HG02642 (cell line): ENCODE data around the gene KCNMB3.
A peak's percentile ranks its signal among the peaks of the same experiment; 100 is the strongest.
"Not testable (repeated sequence)": the region's sequence is repeated elsewhere in the genome, so short reads cannot be mapped to it uniquely, and the experiment has no call there.

Source experiments
- ATAC-seq: cut with Tn5 transposase; IDR thresholded peaks from one replicate; pipeline ENCODE4 v1.9.1; 2021; ENCODE audit warnings: mild to moderate bottlenecking; ENCODE audit not compliant: unreplicated experiment, poor library complexity

The KCNMB3 gene, protein sequence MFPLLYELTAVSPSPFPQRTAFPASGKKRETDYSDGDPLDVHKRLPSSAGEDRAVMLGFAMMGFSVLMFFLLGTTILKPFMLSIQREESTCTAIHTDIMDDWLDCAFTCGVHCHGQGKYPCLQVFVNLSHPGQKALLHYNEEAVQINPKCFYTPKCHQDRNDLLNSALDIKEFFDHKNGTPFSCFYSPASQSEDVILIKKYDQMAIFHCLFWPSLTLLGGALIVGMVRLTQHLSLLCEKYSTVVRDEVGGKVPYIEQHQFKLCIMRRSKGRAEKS

DNA sequence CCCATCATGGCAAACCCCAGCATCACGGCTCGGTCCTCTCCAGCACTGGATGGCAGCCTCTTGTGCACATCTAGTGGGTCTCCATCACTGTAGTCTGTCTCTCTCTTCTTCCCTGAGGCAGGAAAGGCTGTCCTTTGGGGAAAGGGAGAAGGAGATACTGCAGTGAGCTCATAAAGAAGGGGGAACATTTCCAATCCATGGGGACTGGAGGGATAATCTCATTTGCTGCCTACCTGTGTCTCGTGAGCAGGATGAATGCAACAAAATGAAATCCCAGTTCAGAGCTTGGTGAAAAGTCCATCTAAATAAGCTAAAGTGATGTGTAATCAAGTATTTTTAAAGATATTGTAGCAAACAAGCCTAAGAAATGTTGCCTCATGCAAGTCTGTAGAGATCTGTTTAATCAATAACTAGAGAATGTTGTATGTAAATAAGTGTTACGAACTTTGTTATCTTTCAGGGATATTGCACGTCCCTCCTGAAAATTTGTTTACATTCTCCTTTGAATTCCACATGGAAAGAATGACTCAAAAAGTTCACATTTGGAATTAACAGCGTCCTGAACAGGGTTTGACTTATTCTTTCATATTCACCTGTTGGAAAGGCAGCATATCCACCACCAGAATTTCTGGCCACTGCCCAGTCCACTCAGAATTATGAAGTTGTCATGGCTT is at the start of gene KCNMB3:
TSS of gene KCNMB3 (minus strand) at position 312 of the 674 bp plus-strand sequence. CDS start at position 188, 124 bp downstream.
- ATAC-seq: no peak

DNA sequence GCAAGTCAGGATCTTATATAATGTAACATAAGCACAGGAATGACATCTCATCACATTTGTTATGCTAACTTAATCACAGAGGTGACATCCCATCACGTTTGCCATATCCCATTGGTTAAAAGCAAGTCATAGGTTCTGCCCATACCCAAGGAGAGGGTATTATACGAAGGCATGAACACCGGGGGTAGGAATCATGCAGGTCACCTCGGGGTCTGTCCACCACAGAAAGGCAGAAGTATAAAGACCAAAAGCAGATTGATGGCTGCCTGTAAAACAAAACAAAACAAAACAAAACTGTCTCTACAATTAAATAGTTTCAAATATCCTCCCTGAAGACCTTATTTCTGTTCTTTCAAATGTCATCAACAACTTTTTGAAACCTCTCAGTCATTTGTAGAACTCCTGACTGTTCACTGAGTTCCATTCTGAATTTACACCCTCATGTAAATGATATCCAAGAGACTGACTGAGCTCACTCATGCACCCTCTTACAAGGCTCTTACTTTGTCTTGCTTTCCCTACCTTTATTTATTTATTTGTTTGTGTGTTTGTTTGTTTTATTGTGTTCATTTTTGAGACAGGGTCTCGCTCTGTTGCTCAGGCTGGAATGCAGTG is 49.2 kb upstream of the KCNMB3 start:
- peak; percentile 54 for ATAC-seq

DNA sequence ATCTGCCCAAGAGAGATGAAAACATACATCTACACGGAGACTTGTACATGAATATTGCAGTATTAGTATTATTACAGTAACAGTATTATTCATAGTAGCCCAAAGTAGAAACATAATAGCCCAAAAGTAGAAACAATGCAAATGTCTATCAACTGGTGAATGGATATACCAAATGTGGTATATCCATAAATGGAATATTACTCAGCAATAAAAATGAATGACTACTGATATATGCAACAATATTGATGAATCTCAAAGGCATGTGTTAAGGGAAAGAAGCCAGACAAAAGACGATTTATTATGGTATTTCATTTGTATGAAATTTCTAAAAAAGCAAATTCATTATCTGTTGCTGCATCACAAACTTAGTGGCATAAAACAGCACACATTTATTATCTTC is 48.4 kb upstream of the KCNMB3 start:
- ATAC-seq: no peak

DNA sequence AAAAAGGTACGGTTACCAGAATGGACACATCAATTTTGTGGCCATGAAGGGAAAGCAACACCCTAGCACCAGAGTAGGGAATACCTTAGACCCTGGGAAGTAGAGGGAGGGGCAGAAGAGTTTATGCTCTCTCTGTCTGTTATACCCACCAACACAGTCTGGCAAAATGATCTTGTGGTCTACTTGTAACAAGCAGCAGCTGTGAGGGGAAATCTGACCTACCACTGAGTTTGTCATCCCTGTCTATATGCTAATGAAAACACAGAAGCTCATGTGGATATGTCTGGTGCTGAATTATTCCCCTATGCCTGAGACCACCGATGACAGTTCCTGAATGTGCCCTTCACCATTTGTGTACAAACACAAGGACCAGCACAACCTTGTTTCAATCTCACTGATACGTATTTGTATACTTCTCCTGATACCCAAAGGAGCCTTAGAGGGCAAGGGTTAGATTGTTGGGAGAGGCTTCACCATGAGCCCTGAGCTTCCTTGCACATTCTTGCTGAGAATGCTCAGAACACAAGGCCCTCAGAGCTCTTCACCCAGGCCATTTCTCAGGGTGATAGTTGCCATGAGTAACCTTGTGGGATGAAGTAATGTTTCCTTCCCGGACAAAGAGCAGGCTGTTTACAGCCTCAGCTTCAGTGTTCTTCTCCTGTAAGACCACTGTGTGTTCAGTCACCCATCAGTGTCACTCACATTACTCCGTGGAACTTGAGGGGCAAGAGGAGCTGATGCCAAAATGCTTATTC is 47.2 kb upstream of the KCNMB3 start:
- no peak for ATAC-seq

DNA sequence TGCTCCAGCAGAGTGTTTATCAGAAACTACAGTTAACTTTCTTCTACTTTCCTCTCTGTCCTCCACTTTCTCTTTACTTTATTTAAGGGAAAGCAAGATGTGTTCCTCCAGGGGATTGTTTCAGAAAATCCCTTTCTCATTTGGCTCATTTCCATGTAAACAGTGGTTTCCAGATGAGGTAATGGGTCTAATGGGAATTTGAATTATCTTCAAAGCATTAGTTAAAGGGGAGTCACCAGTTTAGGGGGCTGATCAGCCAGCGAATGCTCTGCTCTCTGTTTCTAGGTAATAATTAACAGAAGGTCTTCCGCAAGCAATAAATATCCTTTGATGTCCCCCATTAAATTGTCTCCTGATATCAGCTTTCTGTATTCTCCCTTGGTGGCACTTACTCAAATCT is 41.5 kb upstream of the KCNMB3 start:
- no peak for ATAC-seq

DNA sequence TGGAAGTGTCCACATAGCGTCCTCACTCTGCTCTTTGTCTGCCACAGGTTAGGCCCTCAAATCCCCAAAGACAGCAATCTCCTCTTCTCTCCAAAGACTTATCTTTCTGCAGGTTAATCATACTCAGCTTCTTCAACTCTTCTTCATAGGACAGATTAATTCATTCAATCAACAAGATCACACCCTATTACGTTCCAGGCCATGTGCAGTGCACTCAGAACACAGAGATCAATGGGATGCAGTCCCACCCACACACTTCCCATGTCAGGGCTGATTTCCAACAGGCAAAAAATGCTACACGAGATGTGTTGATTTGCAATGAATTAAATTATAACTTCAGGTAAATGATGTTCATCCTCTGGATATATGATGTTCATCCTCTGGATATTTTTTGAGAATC is 38.4 kb upstream of the KCNMB3 start:
- ATAC-seq: no peak

DNA sequence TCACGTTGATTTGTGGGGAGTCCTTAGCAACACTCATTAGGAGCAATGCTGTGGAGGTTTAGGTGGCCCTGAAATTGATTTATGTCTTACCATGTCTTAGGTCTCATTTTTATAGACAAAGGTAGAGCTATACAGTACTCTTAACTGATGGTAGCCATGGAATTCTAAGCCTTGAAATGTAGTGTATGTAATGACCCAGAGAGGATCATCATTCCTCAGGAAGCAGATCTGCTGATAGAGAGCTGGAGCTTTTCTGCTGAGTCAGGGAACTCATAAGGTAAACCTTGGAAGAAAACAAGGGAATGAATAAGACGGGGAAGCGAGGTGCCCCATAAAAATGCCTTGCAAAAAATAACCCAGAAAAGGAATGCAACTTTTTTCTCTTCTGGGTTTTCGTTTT is 37.9 kb upstream of the KCNMB3 start:
- ATAC-seq: no peak

DNA sequence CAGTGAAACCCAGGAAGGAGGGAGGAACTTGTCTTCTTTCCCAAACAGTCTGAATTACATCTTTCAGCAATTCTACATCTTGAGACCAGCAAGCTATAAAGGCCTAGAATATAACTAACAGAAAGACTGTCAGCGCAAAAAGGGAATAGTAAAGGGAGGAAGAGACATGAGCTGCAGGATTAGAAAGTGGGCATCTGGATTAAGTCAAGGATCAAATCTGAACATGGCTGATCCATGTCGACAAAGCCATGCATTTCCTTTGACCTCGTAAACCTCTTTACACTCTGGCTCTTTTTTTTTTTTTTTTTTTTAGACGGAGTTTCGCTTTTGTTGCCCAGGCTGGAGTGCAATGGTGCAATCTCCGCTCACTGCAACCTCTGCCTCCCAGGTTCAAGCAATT is 35.4 kb upstream of the KCNMB3 start:
- no peak for ATAC-seq

DNA sequence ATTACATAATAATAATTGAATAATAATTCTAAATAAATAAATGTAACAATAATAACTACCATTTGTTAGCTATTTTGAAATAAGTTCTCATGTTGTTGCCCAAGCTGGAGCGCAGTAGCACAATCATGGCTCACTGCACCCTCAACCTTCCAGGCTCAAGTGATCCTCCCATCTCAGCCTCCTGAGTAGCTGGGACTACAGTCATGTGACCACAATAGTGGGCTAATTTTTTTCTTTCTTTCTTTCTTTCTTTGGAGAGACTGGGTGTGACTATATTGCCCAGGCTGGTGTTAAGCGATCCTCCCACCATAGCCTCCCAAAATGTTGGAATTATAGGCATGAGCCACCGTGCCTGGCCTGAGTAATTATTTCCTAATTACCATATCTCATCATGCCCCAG is 30.9 kb upstream of the KCNMB3 start:
- ATAC-seq: no peak

DNA sequence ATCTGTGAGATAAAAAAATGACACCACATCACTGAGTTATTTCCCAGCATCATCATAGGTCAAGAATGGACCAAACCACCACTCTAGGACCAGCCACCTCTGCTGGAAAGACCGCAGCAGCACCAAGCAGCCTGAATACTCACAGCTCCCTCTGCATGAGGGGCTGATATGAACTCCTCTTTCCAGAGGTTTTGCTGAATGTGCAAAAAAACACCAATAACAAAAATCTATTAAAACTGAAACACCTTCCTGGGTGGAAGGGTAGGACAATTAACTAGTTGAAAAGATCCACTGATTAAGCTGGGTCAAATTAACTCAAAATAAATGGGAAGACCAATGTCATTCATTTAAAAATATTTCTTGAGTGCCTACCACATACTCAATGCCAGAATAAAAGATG is 28.9 kb upstream of the KCNMB3 start:
- no peak for ATAC-seq

DNA sequence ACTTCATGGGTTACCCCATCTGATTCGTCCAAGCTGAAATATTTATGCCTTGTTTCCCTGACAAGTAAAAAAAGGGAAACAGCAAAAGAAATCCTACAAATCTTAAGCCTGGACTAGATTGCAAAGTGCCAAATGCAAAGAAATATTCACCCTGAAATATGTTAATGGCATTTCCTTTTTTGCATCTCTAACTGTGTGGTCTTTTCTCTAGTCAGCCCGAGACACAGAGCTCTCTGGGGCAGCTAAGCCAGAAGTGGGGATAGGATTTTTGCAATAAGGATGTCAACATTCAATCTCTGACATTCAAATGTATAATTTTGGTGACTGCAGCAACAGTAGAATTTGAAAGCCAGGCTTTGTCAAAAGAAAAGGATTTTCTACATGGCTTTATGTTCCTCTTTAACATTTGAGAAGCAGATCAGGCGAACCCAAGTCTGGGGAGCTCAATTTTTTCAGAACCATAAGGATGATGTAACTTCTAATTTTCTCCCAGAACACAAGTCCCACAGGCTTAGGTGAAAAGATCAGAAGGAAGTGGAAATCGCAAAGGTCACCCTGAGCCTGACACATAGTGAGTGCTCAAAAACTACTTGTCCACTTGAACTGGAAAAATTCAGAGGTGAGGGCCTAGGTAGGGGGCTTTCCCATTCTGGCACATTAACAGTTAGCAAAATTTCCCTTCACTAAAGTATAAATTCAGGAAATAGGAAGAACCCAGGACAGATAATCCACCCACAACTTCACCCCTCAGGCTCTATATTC is 28.2 kb upstream of the KCNMB3 start:
- ATAC-seq: no peak

DNA sequence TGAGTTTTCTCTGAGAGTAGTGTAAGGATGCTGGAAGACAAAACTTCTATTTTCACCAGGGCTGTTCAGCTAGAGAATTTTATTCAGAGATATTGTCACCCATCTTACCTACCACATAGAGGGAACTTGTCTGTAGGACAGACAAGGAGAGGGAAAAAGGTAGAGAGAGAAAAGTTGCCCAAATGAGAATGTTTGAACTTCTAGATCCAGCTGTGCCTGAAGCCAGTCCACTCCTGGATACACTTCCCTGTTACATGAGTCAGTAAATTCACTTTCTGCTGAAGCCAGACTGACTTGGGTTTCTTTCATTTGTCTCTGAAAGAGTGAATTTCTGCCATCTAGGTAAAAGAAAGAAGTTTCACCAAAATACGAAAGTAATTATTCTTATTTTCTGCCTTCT is 27.2 kb upstream of the KCNMB3 start:
- no peak for ATAC-seq

DNA sequence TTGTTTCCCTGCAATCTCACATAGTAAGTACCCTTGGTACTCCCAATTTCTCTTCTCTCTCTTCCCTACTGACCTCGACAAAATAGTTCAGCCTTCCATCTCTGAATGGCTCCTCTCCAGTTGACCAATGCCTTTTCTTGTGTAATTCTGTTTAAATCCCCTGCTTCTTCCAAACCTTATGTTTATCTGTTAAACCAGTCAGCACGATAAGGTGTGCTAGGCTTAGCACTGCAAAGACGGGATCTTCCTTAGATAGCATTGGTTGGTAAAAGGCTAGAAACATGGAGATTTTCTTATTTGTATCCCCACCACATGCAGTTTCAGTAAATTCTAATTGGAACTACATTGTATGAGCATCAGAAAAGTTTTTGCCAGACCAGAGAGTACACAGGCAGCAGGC is 25.8 kb upstream of the KCNMB3 start:
- ATAC-seq: no peak

DNA sequence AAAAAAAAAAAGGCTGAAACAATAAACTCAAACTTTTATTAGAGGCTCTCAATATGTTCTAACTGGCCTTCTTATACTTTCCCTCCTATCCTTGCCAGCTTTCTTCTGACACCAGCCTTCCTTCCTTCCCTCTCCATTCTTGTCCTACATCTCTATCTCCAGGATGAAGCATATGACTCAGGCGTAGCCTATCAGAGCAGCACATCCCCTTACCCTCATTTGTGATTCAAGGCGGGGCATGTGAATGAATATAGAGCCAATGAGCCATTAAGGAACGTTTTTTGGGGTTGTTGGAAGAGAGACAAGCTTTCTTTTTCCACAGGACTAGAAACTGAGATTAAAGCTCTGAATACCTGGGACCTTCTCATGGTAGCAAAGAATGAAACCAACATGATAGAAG is 25.1 kb upstream of the KCNMB3 start:
- ATAC-seq: no peak

DNA sequence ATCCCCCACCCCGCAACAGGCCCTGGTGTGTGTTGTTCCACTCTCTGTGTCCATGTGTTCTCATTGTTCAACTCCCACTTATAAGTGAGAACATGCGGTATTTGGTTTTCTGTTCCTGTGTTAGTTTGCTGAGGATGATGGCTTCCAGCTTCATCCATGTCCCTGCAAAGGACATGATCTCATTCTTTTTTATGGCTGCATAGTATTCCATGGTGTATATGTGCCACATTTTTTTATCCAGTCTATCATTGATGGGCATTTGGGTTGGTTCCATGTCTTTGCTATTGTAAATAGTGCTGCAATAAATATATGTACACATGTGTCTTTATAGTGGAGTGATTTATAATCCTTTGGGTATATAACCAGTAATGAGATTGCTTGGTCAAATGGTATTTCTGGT is 23.5 kb upstream of the KCNMB3 start:
- not testable (repeated sequence) for ATAC-seq

DNA sequence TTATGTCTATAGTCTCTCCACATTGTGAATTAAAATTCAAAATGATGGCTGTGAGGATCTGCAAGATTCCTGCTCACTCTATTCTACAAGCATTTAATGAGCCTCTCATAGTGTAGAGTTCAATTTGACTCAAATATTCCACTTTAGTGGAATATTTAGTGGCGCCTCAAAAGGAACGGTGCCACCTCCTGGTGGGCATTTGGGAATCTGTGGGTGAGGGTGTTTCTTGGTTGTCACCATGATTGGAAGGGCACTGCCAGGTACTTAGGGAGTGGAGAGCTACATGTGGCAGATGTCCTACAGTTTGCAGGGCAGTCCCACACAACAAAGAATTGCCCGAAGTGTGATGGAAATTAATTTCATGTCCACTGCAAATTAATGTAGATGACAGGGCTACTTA is 21.5 kb upstream of the KCNMB3 start:
- no peak for ATAC-seq

DNA sequence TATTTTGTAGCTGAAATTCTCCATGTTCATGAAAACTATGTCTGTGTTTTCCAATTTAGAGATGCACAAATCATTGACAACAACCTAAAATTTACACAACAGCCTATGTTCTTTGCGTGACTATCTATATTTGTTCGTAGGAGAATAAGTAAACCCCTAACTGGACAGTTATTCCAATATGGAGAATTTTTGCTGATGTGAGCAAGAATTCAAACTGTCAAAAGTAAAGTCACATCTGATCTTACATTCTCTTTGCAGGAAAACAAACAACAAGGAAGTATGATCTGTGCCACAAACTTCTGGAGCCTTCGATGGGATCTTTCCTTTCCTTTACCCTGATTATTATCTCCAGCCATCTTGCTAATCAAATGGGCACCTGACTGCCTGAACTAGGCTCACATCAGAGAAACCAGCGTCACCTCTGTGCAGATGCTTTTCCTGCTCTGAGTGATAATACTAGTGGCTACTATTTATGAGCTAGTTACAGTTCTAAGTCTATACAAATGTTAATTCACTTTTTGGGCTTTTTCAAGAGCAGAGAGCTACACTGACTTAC is 18.3 kb upstream of the KCNMB3 start:
- ATAC-seq: no peak

DNA sequence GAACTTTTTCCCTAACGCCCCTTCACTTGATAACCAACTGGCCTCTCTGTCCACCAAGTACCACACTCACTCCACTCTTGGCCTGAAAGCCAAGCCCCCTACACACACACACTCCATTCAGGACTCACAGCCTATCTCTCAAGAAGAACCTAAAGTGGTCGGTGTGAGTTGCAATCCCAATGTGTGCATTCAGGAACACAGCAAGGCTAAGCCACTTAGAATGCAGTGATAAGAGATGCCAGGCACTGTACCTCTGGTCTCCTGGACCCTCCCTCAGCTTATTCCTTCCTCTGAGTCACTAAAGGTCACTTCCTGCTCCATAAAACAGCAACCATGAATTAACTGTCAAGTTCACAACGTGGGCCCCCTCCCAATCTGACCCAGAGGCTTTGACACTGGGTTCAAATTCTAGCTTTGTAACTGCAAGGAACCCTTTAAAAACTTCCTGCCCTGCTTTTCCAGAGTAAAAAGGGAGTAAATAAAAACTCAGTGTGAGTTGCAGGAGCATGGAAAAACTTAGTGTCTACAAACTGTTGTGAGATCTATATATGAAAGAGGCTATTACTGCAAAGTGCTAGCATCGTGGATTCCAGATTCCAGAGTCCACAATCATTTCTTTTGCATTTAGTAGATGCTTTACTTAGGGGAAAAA is 17.6 kb upstream of the KCNMB3 start:
- ATAC-seq: no peak

DNA sequence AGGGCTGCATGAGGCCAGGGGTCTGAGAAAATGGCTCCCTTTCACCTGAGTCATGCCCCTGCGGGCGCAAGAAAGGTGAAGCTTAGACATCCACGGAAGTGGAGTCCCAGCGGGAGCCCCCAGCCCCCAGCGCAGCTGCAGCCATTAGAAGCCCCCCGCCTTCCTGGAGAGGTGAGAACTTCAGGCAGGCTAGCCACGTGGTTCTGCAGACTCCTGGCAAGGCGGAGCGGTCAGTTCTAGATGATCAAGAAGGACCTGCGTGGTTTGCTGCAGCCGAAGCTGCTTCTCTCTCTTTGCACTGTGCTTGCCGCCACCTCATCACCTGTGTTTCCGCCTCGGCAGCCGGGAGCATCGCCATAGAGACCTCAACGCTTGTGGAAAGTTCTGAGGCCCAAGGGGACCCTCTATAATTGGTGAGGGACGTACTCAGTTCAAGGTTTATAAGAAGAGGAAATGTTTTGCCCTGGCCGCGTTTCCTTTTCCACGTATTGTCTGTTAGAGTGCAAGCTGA is 15.8 kb upstream of the KCNMB3 start:
- ATAC-seq: no peak
